ENCODE results near the gene CYP39A1. TPM values are rescaled to one million over a fixed set of nuclear protein-coding genes. Genes with fewer than 3 reads are reported as not detected.

The CYP39A1 gene
- total RNA-seq, 4 donors from 2014 or later, result 7.6 to 55.9 (median 23.2) TPM

DNA sequence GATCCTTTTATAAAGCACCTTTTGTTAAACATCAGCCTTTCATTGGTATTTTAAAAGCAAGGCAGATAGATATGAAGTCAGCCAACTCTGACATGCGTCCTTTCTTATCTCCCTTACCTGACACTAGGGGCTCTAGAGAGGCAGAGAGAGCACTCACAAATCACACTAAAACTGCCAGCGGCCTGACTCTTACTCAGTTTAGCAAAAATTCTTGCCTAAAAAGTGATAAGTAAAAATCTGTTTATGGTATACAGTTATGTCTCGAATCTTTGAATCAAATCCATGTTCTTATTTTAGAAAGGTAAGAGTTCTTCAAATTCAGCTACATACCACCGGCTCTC is 24.7 kb upstream of the CYP39A1 start:
- no peak overlapping the region for H3K4me3 ChIP-seq
- no peak for ATAC-seq
- peaks cover 0 to 59% of the 10 kb centered on the region in 2 donors for H3K36me3 ChIP-seq
- no peaks in the 10 kb centered on the region for H3K9me3 ChIP-seq
- H3K27ac ChIP-seq, result no peak overlapping the region
- H3K27me3 ChIP-seq, result no peaks in the 10 kb centered on the region
- WGBS, 2 donors (ENCODE audit: low coverage in 1 of 2), result 67 to 92% methylated on average over 4 of the region's 4 CpGs
- TF ChIP-seq CTCF (IDR thresholded peaks at IDR 0.05) (no peak), POLR2A (IDR thresholded peaks at IDR 0.05) (no peak), EP300 (IDR thresholded peaks at IDR 0.05) (no peak), POLR2AphosphoS5 (IDR thresholded peaks at IDR 0.05) (no peak)
- no peaks in the 10 kb centered on the region for H3K4me1 ChIP-seq

- Histone ChIP-seq H3K4me3 (no peak overlapping the region), H3K36me3 (peaks cover 0 to 63% of the 10 kb centered on the region in 2 donors), H3K4me1 (no peaks in the 10 kb centered on the region), H3K27ac (no peak overlapping the region), H3K27me3 (no peaks in the 10 kb centered on the region), H3K9me3 (no peaks in the 10 kb centered on the region)
- 75 to 83% methylated on average over 2 to 6 of the region's 6 CpGs for WGBS, 2 donors (ENCODE audit: low coverage in 1 of 2)
- TF ChIP-seq CTCF (IDR thresholded peaks at IDR 0.05) (no peak), POLR2AphosphoS5 (IDR thresholded peaks at IDR 0.05) (no peak), EP300 (IDR thresholded peaks at IDR 0.05) (no peak), POLR2A (IDR thresholded peaks at IDR 0.05) (no peak)
- no peak for ATAC-seq
These were observed 24.1 kb upstream of the CYP39A1 start for GRCh38 chr6:46676604-46677313.

GRCh38 chr6:46674410-46674809 is 21.8 kb upstream of the CYP39A1 start:
- no peaks in the 10 kb centered on the region for H3K4me1 ChIP-seq
- ATAC-seq, result no peak
- H3K9me3 ChIP-seq, result no peaks in the 10 kb centered on the region
- H3K27ac ChIP-seq, result no peak overlapping the region
- TF ChIP-seq POLR2AphosphoS5 (IDR thresholded peaks at IDR 0.05) (no peak), CTCF (IDR thresholded peaks at IDR 0.05) (no peak), EP300 (IDR thresholded peaks at IDR 0.05) (no peak), POLR2A (IDR thresholded peaks at IDR 0.05) (no peak)
- WGBS, 2 donors (ENCODE audit: low coverage in 1 of 2), result 64 to 86% methylated on average over 1 of the region's 1 CpG
- H3K4me3 ChIP-seq, result no peak overlapping the region
- peaks cover 0 to 83% of the 10 kb centered on the region in 2 donors for H3K36me3 ChIP-seq
- no peaks in the 10 kb centered on the region for H3K27me3 ChIP-seq

DNA sequence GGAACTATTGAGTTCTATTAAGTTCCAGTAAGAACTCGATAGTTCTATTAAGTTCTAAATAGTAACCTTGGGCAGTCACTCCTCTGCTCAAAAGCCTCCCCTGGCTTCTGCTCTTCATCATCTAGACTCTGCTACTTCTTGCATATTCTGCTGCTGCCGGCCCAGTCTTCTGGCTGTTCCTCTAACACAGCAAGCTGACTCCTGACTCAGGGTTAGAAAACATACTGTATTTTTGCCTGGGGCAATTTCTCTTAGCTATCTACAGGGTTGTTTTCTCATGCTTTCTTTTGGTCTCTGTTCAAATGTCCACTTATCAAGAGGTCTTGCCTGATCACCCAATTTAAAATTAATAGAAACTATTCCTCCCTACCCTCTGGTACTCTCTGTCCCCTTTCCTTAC is 14.8 kb upstream of the CYP39A1 start:
- TF ChIP-seq POLR2A (IDR thresholded peaks at IDR 0.05) (no peak), POLR2AphosphoS5 (IDR thresholded peaks at IDR 0.05) (no peak), EP300 (IDR thresholded peaks at IDR 0.05) (no peak), CTCF (IDR thresholded peaks at IDR 0.05) (no peak)
- Histone ChIP-seq H3K27me3 (no peaks in the 10 kb centered on the region), H3K9me3 (no peaks in the 10 kb centered on the region), H3K4me1 (no peaks in the 10 kb centered on the region), H3K27ac (no peak overlapping the region), H3K36me3 (peaks cover 0 to 91% of the 10 kb centered on the region in 2 donors), H3K4me3 (no peak overlapping the region)
- no peak for ATAC-seq
- WGBS, 2 donors (ENCODE audit: low coverage in 1 of 2), result 78 to 89% methylated on average over 2 of the region's 2 CpGs

DNA sequence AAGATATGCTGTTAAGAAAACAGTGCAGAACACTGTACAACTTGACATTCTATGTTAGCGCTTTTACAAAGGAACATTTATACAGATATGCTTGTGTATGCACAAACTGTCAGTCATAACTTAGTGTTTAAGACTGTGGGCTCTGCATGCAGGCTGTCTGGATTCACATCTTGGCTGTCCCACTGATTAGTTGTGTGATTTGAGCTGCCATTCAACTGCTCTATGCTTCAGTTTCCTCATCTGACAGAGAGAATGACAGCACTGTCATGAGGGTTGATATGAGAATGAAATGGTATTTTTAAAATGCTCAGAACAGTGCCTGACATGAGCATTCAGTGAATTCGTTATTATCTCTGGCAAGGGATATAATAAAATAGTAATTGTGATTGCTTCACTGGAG is 8.9 kb upstream of the CYP39A1 start:
- 70 to 92% methylated on average over 2 of the region's 2 CpGs for WGBS, 2 donors (ENCODE audit: low coverage in 1 of 2)
- Histone ChIP-seq H3K9me3 (no peaks in the 10 kb centered on the region), H3K4me3 (no peak overlapping the region), H3K27ac (no peak overlapping the region), H3K36me3 (peaks cover 0 to 71% of the 10 kb centered on the region in 2 donors), H3K4me1 (peaks cover 0 to 10% (median 0%) of the 10 kb centered on the region in 3 donors), H3K27me3 (no peaks in the 10 kb centered on the region)
- no peak for TF ChIP-seq POLR2A (IDR thresholded peaks at IDR 0.05)
- ATAC-seq, result no peak

Data from gastroesophageal sphincter (tissue), 4 donors.